ENCODE measurements around the gene POU2F1.

POU2F1 gene

DNA sequence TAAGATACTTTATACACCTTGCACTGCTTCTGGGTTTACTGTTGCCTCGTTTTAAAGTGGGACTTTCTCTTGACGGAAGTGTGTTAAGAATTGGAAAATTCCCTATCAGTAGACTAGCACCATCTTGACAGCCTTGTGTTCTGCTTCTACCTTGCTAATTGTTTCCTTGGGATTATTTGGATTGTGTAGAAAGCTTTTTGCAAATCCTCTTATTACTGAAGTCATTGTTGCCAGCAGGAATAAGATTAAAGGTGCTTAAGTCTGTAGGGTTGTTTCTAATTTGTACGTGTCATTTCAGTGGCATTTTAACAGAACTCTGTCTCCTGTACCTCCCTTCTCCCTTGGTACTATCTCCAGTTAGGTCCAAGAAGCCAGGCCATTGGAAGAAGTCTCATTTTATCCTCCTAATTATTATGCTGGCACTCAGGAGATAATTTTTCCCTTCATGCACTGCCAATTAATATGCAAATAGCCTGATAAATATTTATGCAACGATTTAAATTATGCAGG, 107.7 kb downstream of the POU2F1 start:
- H3K23ac ChIP-seq (ENCODE audit: low read depth, low read length, poor library complexity) = no peak overlapping the region
- peaks cover 1 to 18% of the 10 kb centered on the region in 2 donors for H3K9me3 ChIP-seq (replicated peaks in 1 of 2; ENCODE audit: control insufficient read depth in 2 of 2, insufficient read depth in 1 of 2, low read depth in 1 of 2, low read length in 2 of 2)
- H2AK5ac ChIP-seq (ENCODE audit: low read depth, low read length) = no peak overlapping the region
- no peak overlapping the region for H3K14ac ChIP-seq (ENCODE audit: low read length)
- H2BK15ac ChIP-seq (ENCODE audit: low read length) = no peak overlapping the region
- H3K79me1 ChIP-seq (ENCODE audit: low read depth, low read length) = no peaks in the 10 kb centered on the region
- H4K91ac ChIP-seq (ENCODE audit: low read depth, low read length, poor library complexity) = no peak overlapping the region
- peaks cover 7 to 11% of the 10 kb centered on the region in 2 donors for H3K4me1 ChIP-seq (ENCODE audit: control insufficient read depth in 2 of 2, insufficient read depth in 1 of 2, low read depth in 1 of 2, low read length in 2 of 2)
- peaks cover 2 to 13% of the 10 kb centered on the region in 2 donors for H3K36me3 ChIP-seq (replicated peaks in 1 of 2; ENCODE audit: control insufficient read depth in 2 of 2, insufficient read depth in 2 of 2, low read length in 2 of 2)
- H3K18ac ChIP-seq (ENCODE audit: low read length) = no peak overlapping the region
- DNase-seq (ENCODE audit: low spot score) = no peak
- H3K9ac ChIP-seq (ENCODE audit: low read depth, low read length, poor library complexity) = no peak overlapping the region
- no peak overlapping the region for H3K4ac ChIP-seq (ENCODE audit: low read length)
- no peak overlapping the region for H3K4me2 ChIP-seq (ENCODE audit: insufficient read depth, low read length, poor library complexity, severe bottlenecking)
- H3K4me3 ChIP-seq (ENCODE audit: low read length in 2 of 2) = no peak overlapping the region
- no peak overlapping the region for H2BK120ac ChIP-seq (ENCODE audit: low read depth, low read length)
- whole genome bisulfite sequencing, 2 donors (ENCODE audit: extremely low coverage in 2 of 2, insufficient read length in 2 of 2, insufficient replicate concordance in 1 of 2) = no CpG with 5 or more reads among the region's 4 CpGs
- no peak overlapping the region for H3K27ac ChIP-seq (replicated peaks; ENCODE audit: low read length)
- no peak overlapping the region for H2BK12ac ChIP-seq (ENCODE audit: low read length)
- no peak overlapping the region for H2AFZ ChIP-seq (ENCODE audit: low read length)
- H3K27me3 ChIP-seq (ENCODE audit: control insufficient read depth in 3 of 3, insufficient read depth in 3 of 3, low read depth in 1 of 3, low read length in 3 of 3) = no peaks in the 10 kb centered on the region
- no peak overlapping the region for H2BK5ac ChIP-seq (ENCODE audit: low read length)
- no peak overlapping the region for H4K8ac ChIP-seq (ENCODE audit: low read depth, low read length)

DNA sequence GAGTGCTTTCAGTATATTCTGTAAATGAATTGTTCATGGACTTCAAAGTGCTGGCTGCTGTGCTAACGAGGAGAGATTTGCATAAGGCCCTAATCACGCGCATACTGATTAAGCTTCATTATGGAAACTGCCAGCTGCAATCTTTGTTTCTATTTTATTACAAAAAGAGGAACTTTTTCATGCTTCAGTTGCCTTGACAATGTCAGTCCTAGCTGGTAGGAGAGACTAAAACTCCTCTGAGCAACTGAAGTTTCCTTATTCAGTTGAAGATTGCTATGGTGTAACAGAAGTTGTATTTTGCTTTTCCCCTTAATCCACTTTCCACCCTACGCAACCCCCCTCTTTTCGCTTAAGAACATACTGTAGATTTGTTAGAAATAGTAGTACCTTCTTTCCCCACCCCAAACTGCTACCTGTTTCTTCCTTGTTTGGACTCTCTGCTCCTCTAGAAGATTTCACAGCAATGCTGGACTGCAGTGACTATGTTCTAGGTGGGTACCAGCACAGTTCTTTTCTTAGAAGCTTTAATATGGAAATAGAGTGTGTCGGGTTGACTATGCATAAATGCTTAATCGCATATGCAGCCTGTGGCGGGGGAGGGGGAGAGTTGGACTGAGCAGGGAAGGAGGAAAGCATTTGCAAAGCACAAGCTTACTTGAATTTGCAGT, 108.3 kb downstream of the POU2F1 start:
- Histone ChIP-seq H3K27ac (replicated peaks; ENCODE audit: low read length) (no peak overlapping the region), H4K91ac (ENCODE audit: low read depth, low read length, poor library complexity) (no peak overlapping the region), H3K9me3 (replicated peaks in 1 of 2; ENCODE audit: control insufficient read depth in 2 of 2, insufficient read depth in 1 of 2, low read depth in 1 of 2, low read length in 2 of 2) (peaks cover 0 to 12% of the 10 kb centered on the region in 2 donors), H3K4me1 (ENCODE audit: control insufficient read depth in 2 of 2, insufficient read depth in 1 of 2, low read depth in 1 of 2, low read length in 2 of 2) (peaks cover 7 to 11% of the 10 kb centered on the region in 2 donors), H2BK5ac (ENCODE audit: low read length) (no peak overlapping the region), H2BK12ac (ENCODE audit: low read length) (no peak overlapping the region), H3K23ac (ENCODE audit: low read depth, low read length, poor library complexity) (no peak overlapping the region), H3K14ac (ENCODE audit: low read length) (no peak overlapping the region), H2AK5ac (ENCODE audit: low read depth, low read length) (no peak overlapping the region), H2BK120ac (ENCODE audit: low read depth, low read length) (no peak overlapping the region), H3K4me2 (ENCODE audit: insufficient read depth, low read length, poor library complexity, severe bottlenecking) (no peak overlapping the region), H2BK15ac (ENCODE audit: low read length) (no peak overlapping the region), H3K4ac (ENCODE audit: low read length) (no peak overlapping the region), H3K36me3 (replicated peaks in 1 of 2; ENCODE audit: control insufficient read depth in 2 of 2, insufficient read depth in 2 of 2, low read length in 2 of 2) (peaks cover 2 to 8% of the 10 kb centered on the region in 2 donors), H3K27me3 (ENCODE audit: control insufficient read depth in 3 of 3, insufficient read depth in 3 of 3, low read depth in 1 of 3, low read length in 3 of 3) (no peaks in the 10 kb centered on the region), H3K4me3 (ENCODE audit: low read length in 2 of 2) (no peak overlapping the region), H2AFZ (ENCODE audit: low read length) (no peak overlapping the region), H3K9ac (ENCODE audit: low read depth, low read length, poor library complexity) (no peak overlapping the region), H4K8ac (ENCODE audit: low read depth, low read length) (no peak overlapping the region), H3K18ac (ENCODE audit: low read length) (no peak overlapping the region), H3K79me1 (ENCODE audit: low read depth, low read length) (no peaks in the 10 kb centered on the region)
- WGBS, 2 donors (ENCODE audit: extremely low coverage in 2 of 2, insufficient read length in 2 of 2, insufficient replicate concordance in 1 of 2) = no CpG with 5 or more reads among the region's 8 CpGs
- DNase-seq (ENCODE audit: low spot score) = no peak

DNA sequence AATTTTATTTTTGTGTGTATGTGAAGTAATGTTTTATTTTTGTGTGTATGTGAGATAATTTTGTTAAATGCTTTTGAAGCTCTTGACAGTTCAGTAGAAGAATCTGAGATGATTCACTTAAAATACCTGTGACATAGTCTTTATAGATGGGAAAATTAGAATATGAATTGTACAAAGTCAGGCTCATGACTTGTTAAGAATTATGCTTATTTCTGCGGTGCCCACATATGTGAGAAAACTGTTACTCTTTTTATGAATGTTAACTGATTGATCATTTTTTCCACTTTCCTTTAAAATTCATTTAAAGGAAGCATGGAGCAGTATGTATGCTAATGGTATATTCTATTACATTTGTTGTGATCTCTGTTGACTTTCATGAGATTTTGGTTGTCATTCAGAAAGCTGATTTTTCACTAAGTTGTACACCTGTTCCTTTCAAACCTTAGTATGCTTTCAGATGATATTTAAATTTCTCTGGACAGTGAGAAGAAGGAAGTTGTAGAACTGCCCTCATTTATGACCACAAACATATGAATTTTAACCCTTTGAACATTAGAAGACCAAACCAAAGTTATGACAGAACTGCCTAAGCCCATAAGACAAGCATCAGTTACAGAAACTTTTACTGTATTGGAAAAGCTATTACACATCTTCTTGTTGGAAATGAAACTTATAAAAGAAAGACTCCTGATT, 110.1 kb downstream of the POU2F1 start:
- no peaks in the 10 kb centered on the region for H3K9me3 ChIP-seq (replicated peaks in 1 of 2; ENCODE audit: control insufficient read depth in 2 of 2, insufficient read depth in 1 of 2, low read depth in 1 of 2, low read length in 2 of 2)
- H3K4me1 ChIP-seq (ENCODE audit: control insufficient read depth in 2 of 2, insufficient read depth in 1 of 2, low read depth in 1 of 2, low read length in 2 of 2) = peaks cover 7 to 11% of the 10 kb centered on the region in 2 donors
- H3K9ac ChIP-seq (ENCODE audit: low read depth, low read length, poor library complexity) = no peak overlapping the region
- H2BK120ac ChIP-seq (ENCODE audit: low read depth, low read length) = no peak overlapping the region
- H3K23ac ChIP-seq (ENCODE audit: low read depth, low read length, poor library complexity) = no peak overlapping the region
- no peak overlapping the region for H3K4me2 ChIP-seq (ENCODE audit: insufficient read depth, low read length, poor library complexity, severe bottlenecking)
- no peak overlapping the region for H2BK12ac ChIP-seq (ENCODE audit: low read length)
- no peaks in the 10 kb centered on the region for H3K27me3 ChIP-seq (ENCODE audit: control insufficient read depth in 3 of 3, insufficient read depth in 3 of 3, low read depth in 1 of 3, low read length in 3 of 3)
- H4K8ac ChIP-seq (ENCODE audit: low read depth, low read length) = no peak overlapping the region
- no peaks in the 10 kb centered on the region for H3K79me1 ChIP-seq (ENCODE audit: low read depth, low read length)
- no peak overlapping the region for H2AK5ac ChIP-seq (ENCODE audit: low read depth, low read length)
- no peak overlapping the region for H3K18ac ChIP-seq (ENCODE audit: low read length)
- no peak overlapping the region for H2AFZ ChIP-seq (ENCODE audit: low read length)
- H3K36me3 ChIP-seq (replicated peaks in 1 of 2; ENCODE audit: control insufficient read depth in 2 of 2, insufficient read depth in 2 of 2, low read length in 2 of 2) = peaks cover 2 to 4% of the 10 kb centered on the region in 2 donors
- DNase-seq (ENCODE audit: low spot score) = no peak
- no peak overlapping the region for H3K27ac ChIP-seq (replicated peaks; ENCODE audit: low read length)
- no peak overlapping the region for H4K91ac ChIP-seq (ENCODE audit: low read depth, low read length, poor library complexity)
- no CpG with 5 or more reads among the region's 1 CpG for WGBS, 2 donors (ENCODE audit: extremely low coverage in 2 of 2, insufficient read length in 2 of 2, insufficient replicate concordance in 1 of 2)
- no peak overlapping the region for H3K4me3 ChIP-seq (ENCODE audit: low read length in 2 of 2)
- no peak overlapping the region for H2BK5ac ChIP-seq (ENCODE audit: low read length)
- H3K4ac ChIP-seq (ENCODE audit: low read length) = no peak overlapping the region
- no peak overlapping the region for H3K14ac ChIP-seq (ENCODE audit: low read length)
- no peak overlapping the region for H2BK15ac ChIP-seq (ENCODE audit: low read length)

DNA sequence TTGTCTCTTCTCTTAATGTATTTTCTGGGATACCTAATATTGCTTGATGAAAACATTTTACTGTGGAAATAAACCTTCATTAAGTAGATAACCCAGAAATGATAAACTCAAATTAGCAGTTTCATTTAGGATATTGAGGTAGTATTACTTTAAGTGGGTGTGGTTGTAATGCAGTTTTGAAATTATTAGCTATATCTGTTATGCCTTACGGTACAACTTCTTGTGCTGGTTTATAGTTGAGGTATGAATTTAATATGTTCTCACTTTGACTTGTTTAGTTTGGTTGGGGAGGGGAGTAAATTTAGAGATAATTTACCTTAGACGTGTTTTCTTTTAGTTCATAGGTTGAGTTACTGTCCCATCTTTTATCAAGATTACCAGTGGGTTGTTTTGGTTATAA, 111.0 kb downstream of the POU2F1 start:
- Histone ChIP-seq H3K23ac (ENCODE audit: low read depth, low read length, poor library complexity) (no peak overlapping the region), H3K9ac (ENCODE audit: low read depth, low read length, poor library complexity) (no peak overlapping the region), H3K4me1 (ENCODE audit: control insufficient read depth in 2 of 2, insufficient read depth in 1 of 2, low read depth in 1 of 2, low read length in 2 of 2) (peaks cover 7 to 11% of the 10 kb centered on the region in 2 donors), H3K79me1 (ENCODE audit: low read depth, low read length) (no peaks in the 10 kb centered on the region), H3K18ac (ENCODE audit: low read length) (no peak overlapping the region), H3K4me3 (ENCODE audit: low read length in 2 of 2) (no peak overlapping the region), H2BK15ac (ENCODE audit: low read length) (no peak overlapping the region), H3K27ac (replicated peaks; ENCODE audit: low read length) (no peak overlapping the region), H4K91ac (ENCODE audit: low read depth, low read length, poor library complexity) (no peak overlapping the region), H2AK5ac (ENCODE audit: low read depth, low read length) (no peak overlapping the region), H3K4me2 (ENCODE audit: insufficient read depth, low read length, poor library complexity, severe bottlenecking) (no peak overlapping the region), H3K14ac (ENCODE audit: low read length) (no peak overlapping the region), H2BK12ac (ENCODE audit: low read length) (no peak overlapping the region), H2BK5ac (ENCODE audit: low read length) (no peak overlapping the region), H3K36me3 (replicated peaks in 1 of 2; ENCODE audit: control insufficient read depth in 2 of 2, insufficient read depth in 2 of 2, low read length in 2 of 2) (peaks cover 2 to 4% of the 10 kb centered on the region in 2 donors), H3K9me3 (replicated peaks in 1 of 2; ENCODE audit: control insufficient read depth in 2 of 2, insufficient read depth in 1 of 2, low read depth in 1 of 2, low read length in 2 of 2) (no peaks in the 10 kb centered on the region), H2AFZ (ENCODE audit: low read length) (no peak overlapping the region), H4K8ac (ENCODE audit: low read depth, low read length) (no peak overlapping the region), H2BK120ac (ENCODE audit: low read depth, low read length) (no peak overlapping the region), H3K4ac (ENCODE audit: low read length) (no peak overlapping the region), H3K27me3 (ENCODE audit: control insufficient read depth in 3 of 3, insufficient read depth in 3 of 3, low read depth in 1 of 3, low read length in 3 of 3) (no peaks in the 10 kb centered on the region)
- DNase-seq (ENCODE audit: low spot score) = no peak
- no CpG with 5 or more reads among the region's 2 CpGs for WGBS, 2 donors (ENCODE audit: extremely low coverage in 2 of 2, insufficient read length in 2 of 2, insufficient replicate concordance in 1 of 2)
